EL (cell line): ENCODE data around the gene MRPL24.

Source experiments
- DNase-seq: peaks from one replicate; pipeline ENCODE4 v3.0.0-alpha.2; 2016

Gene MRPL24

GRCh38 chr1:156742801-156743200 is 1.9 kb upstream of the MRPL24 start:
- DNase-seq: no peak

- DNase-seq: no peak
Measured at GRCh38 chr1:156742017-156742416, 1.1 kb upstream of the MRPL24 start.

GRCh38 chr1:156741481-156741983 is 644 bp upstream of the MRPL24 start:
- DNase-seq: no peak

GRCh38 chr1:156740237-156740740 is 599 bp downstream of the MRPL24 start:
- no peak for DNase-seq

- DNase-seq: no peak
Measured at GRCh38 chr1:156738916-156739315, 2.0 kb downstream of the MRPL24 start.

- no peak for DNase-seq
Measured at GRCh38 chr1:156738407-156738806, 2.5 kb downstream of the MRPL24 start.

GRCh38 chr1:156733989-156734584 is 6.8 kb downstream of the MRPL24 start:
- DNase-seq: no peak

GRCh38 chr1:156728599-156729462 is 12.1 kb downstream of the MRPL24 start, which contains the start of gene ISG20L2:
Gene ISG20L2 (minus strand): TSS chr1:156728766. CDS start chr1:156727652, 1,114 bp downstream.
- peak; percentile 98 for DNase-seq

GRCh38 chr1:156727926-156728598 is 12.8 kb downstream of the MRPL24 start, which contains the start of gene METTL25B:
Gene METTL25B (plus strand): TSS chr1:156728469. CDS start chr1:156729105, 636 bp downstream.
- DNase-seq: peak; percentile 82

- DNase-seq: no peak
Measured at GRCh38 chr1:156727492-156727891, 13.4 kb downstream of the MRPL24 start.

- peak; percentile 76 for DNase-seq
Measured at GRCh38 chr1:156726549-156727226, 14.2 kb downstream of the MRPL24 start.

GRCh38 chr1:156725683-156726280 is 15.1 kb downstream of the MRPL24 start:
- DNase-seq: peak; percentile 92

- DNase-seq: no peak
Measured at GRCh38 chr1:156721535-156721934, 19.4 kb downstream of the MRPL24 start.

GRCh38 chr1:156721131-156721530 is 19.8 kb downstream of the MRPL24 start:
- no peak for DNase-seq

GRCh38 chr1:156717351-156717750 is 23.5 kb downstream of the MRPL24 start:
- no peak for DNase-seq

- no peak for DNase-seq
Measured at GRCh38 chr1:156714830-156715229, 26.1 kb downstream of the MRPL24 start.

- DNase-seq: peak; percentile 70
Measured at GRCh38 chr1:156712626-156713025, 28.3 kb downstream of the MRPL24 start.

- peak; percentile 52 for DNase-seq
Measured at GRCh38 chr1:156711011-156711817, 29.7 kb downstream of the MRPL24 start.

GRCh38 chr1:156709757-156710489 is 31.0 kb downstream of the MRPL24 start:
- peak; percentile 78 for DNase-seq

- no peak for DNase-seq
Measured at GRCh38 chr1:156709031-156709430, 31.9 kb downstream of the MRPL24 start.
